NOMO-1 treated with DMSO at 0.1 percent for 48 hours (cell line): ENCODE data around the gene FGF14.

Source experiments
- DNase-seq: peaks from one replicate; lab custom pipeline; 2025; ENCODE audit not compliant: unreplicated experiment; lab: John Stamatoyannopoulos, UW

The FGF14 gene

GRCh38 chr13:101698400-101698799, 703.4 kb downstream of the FGF14 start:
- DNase-seq: no peak

- no peak for DNase-seq
Measured at GRCh38 chr13:101697745-101698144, 704.1 kb downstream of the FGF14 start.

GRCh38 chr13:101695870-101696516, 705.9 kb downstream of the FGF14 start:
- DNase-seq: no peak

GRCh38 chr13:101691341-101691860, 710.4 kb downstream of the FGF14 start:
- no peak for DNase-seq

- no peak for DNase-seq
Measured at GRCh38 chr13:101690871-101691270, 711.0 kb downstream of the FGF14 start.

- no peak for DNase-seq
Measured at GRCh38 chr13:101686003-101686402, 715.8 kb downstream of the FGF14 start.

GRCh38 chr13:101681834-101682233, 720.0 kb downstream of the FGF14 start:
- no peak for DNase-seq

GRCh38 chr13:101673360-101674105, 728.3 kb downstream of the FGF14 start:
- no peak for DNase-seq

GRCh38 chr13:101661839-101662238, 740.0 kb downstream of the FGF14 start:
- no peak for DNase-seq
